Mesodermal cell (in vitro differentiated cells): ENCODE results near the gene DNM2.
"Not testable (repeated sequence)": the region's sequence is repeated elsewhere in the genome, so short reads cannot be mapped to it uniquely, and the experiment has no call there.

Experiments
- H3K27ac ChIP-seq: 2 replicates; pipeline ENCODE4 v1.7.0; 2013; ENCODE audit warnings: mild to moderate bottlenecking, low read depth, low read length, moderate library complexity; ENCODE audit not compliant: severe bottlenecking
- H3K36me3 ChIP-seq: 2 replicates; pipeline ENCODE4 v1.7.1; 2013; ENCODE audit warnings: mild to moderate bottlenecking, low read length, moderate library complexity; ENCODE audit not compliant: control insufficient read depth, insufficient read depth
- H3K4me1 ChIP-seq: one replicate; pipeline ENCODE4 v1.7.1; 2013; ENCODE audit warnings: mild to moderate bottlenecking, low read length; ENCODE audit not compliant: insufficient read depth, control insufficient read depth, poor library complexity, severe bottlenecking
- H3K4me3 ChIP-seq: 2 replicates; pipeline ENCODE4 v1.7.0; 2013; ENCODE audit warnings: low read length, control low read depth, mild to moderate bottlenecking; ENCODE audit not compliant: insufficient read depth, poor library complexity, severe bottlenecking; ENCODE audit errors: extremely low read depth
- H3K9me3 ChIP-seq: 2 replicates; pipeline ENCODE4 v1.7.1; 2013; ENCODE audit warnings: mild to moderate bottlenecking, low read length, moderate library complexity; ENCODE audit not compliant: control insufficient read depth
- WGBS, 2 experiments: methylation state at CpG; one replicate each; pipeline ENCODE4 v1.1.5; 2013; ENCODE audit warnings: missing lambda C conversion rate in 2 of 2; ENCODE audit not compliant: insufficient coverage in 2 of 2; 5-methylcytosine and 5-hydroxymethylcytosine counted together

Gene DNM2

GRCh38 chr19:10830931-10831779 is 113.3 kb downstream of the DNM2 start:
- peaks cover 63% of the 10 kb centered on the region for H3K36me3 ChIP-seq
- no peak overlapping the region for H3K27ac ChIP-seq
- H3K4me3 ChIP-seq, result no peak overlapping the region
- H3K4me1 ChIP-seq, result no peaks in the 10 kb centered on the region
- H3K9me3 ChIP-seq, result no peaks in the 10 kb centered on the region
- WGBS, 2 experiments, result 91 to 92% methylated on average over 21 to 26 of the region's 33 CpGs

- Histone ChIP-seq H3K36me3 (peaks cover 53% of the 10 kb centered on the region), H3K4me1 (no peaks in the 10 kb centered on the region), H3K4me3 (no peak overlapping the region), H3K9me3 (peaks cover 7% of the 10 kb centered on the region), H3K27ac (no peak overlapping the region)
- 94 to 98% methylated on average over 23 to 27 of the region's 28 CpGs for WGBS, 2 experiments
Measured at GRCh38 chr19:10831987-10832938, 114.4 kb downstream of the DNM2 start.

GRCh38 chr19:10832939-10833296 is 115.0 kb downstream of the DNM2 start:
- Histone ChIP-seq H3K4me3 (no peak overlapping the region), H3K9me3 (peaks cover 7% of the 10 kb centered on the region), H3K27ac (no peak overlapping the region), H3K4me1 (no peaks in the 10 kb centered on the region), H3K36me3 (peaks cover 52% of the 10 kb centered on the region)
- WGBS, 2 experiments, result 95 to 96% methylated on average over 20 of the region's 20 CpGs

GRCh38 chr19:10835089-10835753 is 117.3 kb downstream of the DNM2 start:
- Histone ChIP-seq H3K4me1 (no peaks in the 10 kb centered on the region), H3K27ac (peak overlapping the region; percentile 41), H3K4me3 (peak overlapping the region; percentile 56), H3K9me3 (peaks cover 7% of the 10 kb centered on the region), H3K36me3 (peaks cover 38% of the 10 kb centered on the region)
- WGBS, 2 experiments, result 69% methylated on average over 29 to 30 of the region's 32 CpGs

- WGBS, 2 experiments, result 0% methylated on average over 29 to 49 of the region's 50 CpGs
Measured at GRCh38 chr19:10835754-10836478, 118.0 kb downstream of the DNM2 start, which contains the start of gene TMED1. Gene TMED1, minus strand, starts transcription at chr19:10836212. Its CDS starts 21 bp downstream, at chr19:10836191.

GRCh38 chr19:10836479-10837330 is 118.8 kb downstream of the DNM2 start:
- 45 to 49% methylated on average over 36 to 38 of the region's 38 CpGs for WGBS, 2 experiments
- peaks cover 7% of the 10 kb centered on the region for H3K9me3 ChIP-seq
- peaks cover 30% of the 10 kb centered on the region for H3K36me3 ChIP-seq
- peak overlapping the region; percentile 56 for H3K4me3 ChIP-seq
- peak overlapping the region; percentile 100 for H3K27ac ChIP-seq
- H3K4me1 ChIP-seq, result no peaks in the 10 kb centered on the region

More at GRCh38 chr19:10835754-10836478, 118.0 kb downstream of the DNM2 start, which contains the start of gene TMED1:
- Histone ChIP-seq H3K9me3 (peaks cover 7% of the 10 kb centered on the region), H3K4me3 (peak within 1 kb of the TSS; percentile 56), H3K4me1 (no peaks in the 10 kb centered on the region), H3K27ac (peak within 1 kb of the TSS; percentile 100), H3K36me3 (peaks cover 33% of the 10 kb centered on the region)

- 95 to 96% methylated on average over 6 to 7 of the region's 7 CpGs for WGBS, 2 experiments
- H3K4me3 ChIP-seq, H3K4me1 ChIP-seq, H3K27ac ChIP-seq, H3K9me3 ChIP-seq: not testable (repeated sequence)
- peaks cover 26% of the 10 kb centered on the region for H3K36me3 ChIP-seq
Measured at GRCh38 chr19:10837649-10838048, 119.8 kb downstream of the DNM2 start.

- Histone ChIP-seq H3K27ac (no peak overlapping the region), H3K9me3 (peaks cover 7% of the 10 kb centered on the region), H3K4me3 (no peak overlapping the region), H3K4me1 (no peaks in the 10 kb centered on the region), H3K36me3 (peaks cover 18% of the 10 kb centered on the region)
- WGBS, 2 experiments, result 88 to 89% methylated on average over 9 to 11 of the region's 11 CpGs
Measured at GRCh38 chr19:10838377-10838776, 120.5 kb downstream of the DNM2 start.
